ENCODE measurements around the gene CD8A. TPM values are rescaled to one million over a fixed set of nuclear protein-coding genes. Genes with fewer than 3 reads are reported as not detected.

CD8A gene
- polyA plus RNA-seq, 1 experiment = not detected

DNA sequence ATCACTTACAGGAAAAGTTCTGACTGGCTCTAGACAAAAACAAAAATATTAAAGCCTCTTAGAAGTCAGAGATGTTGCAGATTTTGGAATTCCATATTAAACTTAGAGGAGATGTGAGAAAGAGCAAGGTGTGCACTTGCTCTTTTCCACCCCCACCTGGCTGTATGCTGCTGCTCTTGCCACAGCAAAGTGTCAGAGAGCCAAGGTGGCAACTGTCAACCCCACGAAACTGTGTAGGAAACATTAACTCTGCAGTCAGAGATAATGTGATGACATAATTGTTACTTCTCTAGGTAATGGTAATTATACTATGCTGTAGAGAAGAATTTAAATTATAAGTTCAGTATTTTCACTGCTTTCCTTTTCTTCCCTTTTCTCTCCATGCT is 25.4 kb downstream of the CD8A start:
- POLR2A ChIA-PET = no interaction called here
- TF ChIP-seq, protein P1, sequence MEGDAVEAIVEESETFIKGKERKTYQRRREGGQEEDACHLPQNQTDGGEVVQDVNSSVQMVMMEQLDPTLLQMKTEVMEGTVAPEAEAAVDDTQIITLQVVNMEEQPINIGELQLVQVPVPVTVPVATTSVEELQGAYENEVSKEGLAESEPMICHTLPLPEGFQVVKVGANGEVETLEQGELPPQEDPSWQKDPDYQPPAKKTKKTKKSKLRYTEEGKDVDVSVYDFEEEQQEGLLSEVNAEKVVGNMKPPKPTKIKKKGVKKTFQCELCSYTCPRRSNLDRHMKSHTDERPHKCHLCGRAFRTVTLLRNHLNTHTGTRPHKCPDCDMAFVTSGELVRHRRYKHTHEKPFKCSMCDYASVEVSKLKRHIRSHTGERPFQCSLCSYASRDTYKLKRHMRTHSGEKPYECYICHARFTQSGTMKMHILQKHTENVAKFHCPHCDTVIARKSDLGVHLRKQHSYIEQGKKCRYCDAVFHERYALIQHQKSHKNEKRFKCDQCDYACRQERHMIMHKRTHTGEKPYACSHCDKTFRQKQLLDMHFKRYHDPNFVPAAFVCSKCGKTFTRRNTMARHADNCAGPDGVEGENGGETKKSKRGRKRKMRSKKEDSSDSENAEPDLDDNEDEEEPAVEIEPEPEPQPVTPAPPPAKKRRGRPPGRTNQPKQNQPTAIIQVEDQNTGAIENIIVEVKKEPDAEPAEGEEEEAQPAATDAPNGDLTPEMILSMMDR (IDR thresholded peaks at IDR 0.05; ENCODE audit: low read depth, low read length) = no peak
- no peak for DNase-seq (ENCODE audit: low read depth, low spot score)
- no peak overlapping the region for H3K27ac ChIP-seq (ENCODE audit: low read depth, low read length)
- CTCF ChIA-PET = interaction anchor here (0.6 to 2.7 kb wide), 13 partner anchors 9 to 135 kb away, joined by 3 to 51 read pairs (median 7); no protein-coding TSS in a partner anchor
- H3K9me3 ChIP-seq (ENCODE audit: control insufficient read depth, insufficient read depth, low read length) = no peaks in the 10 kb centered on the region
- H3K27me3 ChIP-seq (ENCODE audit: control insufficient read depth, insufficient read depth, low read length) = no peaks in the 10 kb centered on the region
- no peak overlapping the region for H3K4me3 ChIP-seq (ENCODE audit: low read depth, low read length)

DNA sequence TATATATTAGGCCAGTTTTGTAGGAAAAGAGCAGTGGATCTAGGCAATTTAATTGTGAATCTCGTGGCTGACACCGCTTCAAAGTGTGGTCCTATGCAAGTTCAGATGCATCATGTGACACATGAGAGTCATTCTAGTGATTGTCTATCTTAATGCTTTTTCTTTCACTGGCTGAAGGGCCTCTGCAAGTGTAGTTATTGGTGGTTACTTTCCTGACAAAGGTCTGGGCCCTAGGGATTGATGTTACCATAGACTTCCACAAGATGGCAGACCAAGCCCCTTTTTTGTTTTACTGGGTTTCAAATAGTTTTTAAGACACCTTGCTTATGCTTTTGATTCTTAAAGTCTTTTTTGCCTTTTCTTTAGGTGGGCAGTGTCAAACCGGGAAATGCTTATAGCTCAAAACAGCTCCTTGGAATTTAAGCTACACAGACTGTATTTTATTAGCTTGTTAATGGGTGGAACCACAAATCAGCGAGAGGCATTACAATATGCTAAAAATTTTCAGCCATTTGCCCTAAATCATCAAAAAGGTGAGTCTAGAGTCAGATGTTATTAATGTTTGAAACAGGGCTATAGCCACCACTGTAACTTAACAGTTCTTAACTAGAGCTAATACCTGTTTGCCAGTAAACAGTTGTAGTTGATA is 25.9 kb downstream of the CD8A start:
- peak; percentile 15 for DNase-seq (ENCODE audit: low read depth, low spot score)
- CTCF ChIA-PET = interaction anchor here (0.6 to 2.7 kb wide), 14 partner anchors 8 to 143 kb away, joined by 3 to 51 read pairs (median 6); no protein-coding TSS in a partner anchor
- POLR2A ChIA-PET = no interaction called here
- H3K27ac ChIP-seq (ENCODE audit: low read depth, low read length) = no peak overlapping the region
- TF ChIP-seq, protein P1 (IDR thresholded peaks at IDR 0.05; ENCODE audit: low read depth, low read length) = peak; percentile 77
- H3K27me3 ChIP-seq (ENCODE audit: control insufficient read depth, insufficient read depth, low read length) = no peaks in the 10 kb centered on the region
- H3K9me3 ChIP-seq (ENCODE audit: control insufficient read depth, insufficient read depth, low read length) = no peaks in the 10 kb centered on the region
- H3K4me3 ChIP-seq (ENCODE audit: low read depth, low read length) = no peak overlapping the region

DNA sequence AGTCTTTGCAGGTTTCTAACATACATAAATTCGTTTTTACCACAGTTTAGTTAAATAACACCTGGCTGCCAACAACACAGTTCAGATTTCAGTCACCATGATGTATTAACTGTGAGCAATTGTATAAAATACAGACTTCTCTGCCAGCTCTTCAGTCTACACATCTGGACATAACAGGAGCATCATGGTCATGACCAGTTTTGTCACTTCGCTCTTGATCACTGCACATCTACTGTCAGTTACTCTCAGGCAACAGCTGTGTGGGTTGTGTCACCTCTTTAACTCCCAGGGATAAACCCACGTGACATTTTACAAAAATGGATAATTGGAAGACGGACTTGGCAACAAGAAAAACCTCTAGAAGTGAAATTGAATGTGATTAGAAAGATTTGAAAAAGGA is 30.3 kb downstream of the CD8A start:
- H3K27me3 ChIP-seq (ENCODE audit: control insufficient read depth, insufficient read depth, low read length) = no peaks in the 10 kb centered on the region
- no peaks in the 10 kb centered on the region for H3K9me3 ChIP-seq (ENCODE audit: control insufficient read depth, insufficient read depth, low read length)
- POLR2A ChIA-PET = no interaction called here
- CTCF ChIA-PET = interaction anchor here (1.8 to 3.3 kb wide), 2 partner anchors 8 to 12 kb away, joined by 5 to 11 read pairs; no protein-coding TSS in a partner anchor
- no peak overlapping the region for H3K27ac ChIP-seq (ENCODE audit: low read depth, low read length)
- TF ChIP-seq, protein P1 (IDR thresholded peaks at IDR 0.05; ENCODE audit: low read depth, low read length) = no peak
- DNase-seq (ENCODE audit: low read depth, low spot score) = no peak
- H3K4me3 ChIP-seq (ENCODE audit: low read depth, low read length) = no peak overlapping the region

DNA sequence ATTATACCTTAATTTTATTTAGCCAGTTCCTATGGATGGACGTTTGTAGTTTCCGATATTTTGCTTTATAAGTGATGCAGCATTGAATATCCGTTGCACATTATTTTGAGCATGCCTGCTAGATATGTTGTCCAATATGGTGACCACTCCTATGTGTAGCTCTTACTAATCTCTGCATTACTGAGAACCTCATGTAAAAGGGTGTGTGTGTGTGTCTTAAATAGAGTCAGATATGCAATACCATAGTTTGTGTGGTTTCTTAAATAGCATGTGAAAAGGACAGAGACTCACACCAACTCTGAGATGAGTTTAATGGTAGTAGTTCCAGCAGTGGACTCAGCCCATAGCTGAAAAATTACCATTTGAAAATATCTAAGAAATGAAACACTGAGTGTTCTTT is 32.3 kb downstream of the CD8A start:
- TF ChIP-seq, protein P1 (IDR thresholded peaks at IDR 0.05; ENCODE audit: low read depth, low read length) = no peak
- Histone ChIP-seq H3K27me3 (ENCODE audit: control insufficient read depth, insufficient read depth, low read length) (no peaks in the 10 kb centered on the region), H3K4me3 (ENCODE audit: low read depth, low read length) (no peak overlapping the region), H3K27ac (ENCODE audit: low read depth, low read length) (no peak overlapping the region), H3K9me3 (ENCODE audit: control insufficient read depth, insufficient read depth, low read length) (no peaks in the 10 kb centered on the region)
- ChIA-PET CTCF (interaction anchor here (1.3 kb wide), 1 partner anchor 11 kb away, joined by 3 read pairs; no protein-coding TSS in a partner anchor), POLR2A (no interaction called here)
- DNase-seq (ENCODE audit: low read depth, low spot score) = no peak

DNA sequence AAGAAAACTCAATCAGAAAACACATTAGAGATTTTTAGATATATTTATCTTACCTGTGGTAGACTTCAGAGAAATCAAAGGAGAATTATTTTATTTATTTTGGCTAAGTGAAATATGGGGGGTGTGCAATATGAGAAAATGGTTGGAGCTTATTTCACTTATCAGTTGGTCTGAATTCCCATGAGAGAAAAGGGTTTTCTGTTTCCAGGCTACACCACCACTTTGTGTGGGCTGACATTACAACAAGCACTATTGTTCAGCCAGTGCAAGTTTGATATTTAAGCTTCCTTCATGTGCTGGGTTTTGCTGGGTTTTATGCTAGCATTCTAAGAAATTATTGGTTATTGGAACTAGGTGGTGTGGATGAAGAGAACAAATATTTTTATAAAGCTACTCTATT is 37.1 kb downstream of the CD8A start:
- Histone ChIP-seq H3K9me3 (ENCODE audit: control insufficient read depth, insufficient read depth, low read length) (no peaks in the 10 kb centered on the region), H3K4me3 (ENCODE audit: low read depth, low read length) (no peak overlapping the region), H3K27ac (ENCODE audit: low read depth, low read length) (no peak overlapping the region), H3K27me3 (ENCODE audit: control insufficient read depth, insufficient read depth, low read length) (no peaks in the 10 kb centered on the region)
- ChIA-PET POLR2A (no interaction called here), CTCF (interaction anchor here (0.9 to 5.6 kb wide), 2 partner anchors 9 to 11 kb away, joined by 3 to 51 read pairs; no protein-coding TSS in a partner anchor)
- DNase-seq (ENCODE audit: low read depth, low spot score) = no peak
- TF ChIP-seq, protein P1 (IDR thresholded peaks at IDR 0.05; ENCODE audit: low read depth, low read length) = no peak

Measured in AG04450 (cell line).